Parathyroid adenoma (tissue), 2 donors: ENCODE data around the gene NF1.
A peak's percentile ranks its signal among the peaks of the same experiment; 100 is the strongest.

Source experiments
- H2AFZ ChIP-seq: fragments of 300-600 bp; sonication (generic); one replicate; pipeline ENCODE4 v1.7.0; 2017; ENCODE audit warnings: antibody characterized with exemption, mild to moderate bottlenecking
- H3K27ac ChIP-seq: fragments of 300-600 bp; sonication (generic); one replicate; pipeline ENCODE4 v1.7.0; 2017
- H3K27me3 ChIP-seq: fragments of 300-600 bp; sonication (generic); one replicate; pipeline ENCODE4 v1.7.0; 2017; ENCODE audit warnings: low read length; ENCODE audit not compliant: control insufficient read depth, insufficient read depth
- H3K36me3 ChIP-seq: fragments of 300-600 bp; sonication (generic); one replicate; pipeline ENCODE4 v1.7.0; 2017; ENCODE audit warnings: low read length; ENCODE audit not compliant: control insufficient read depth, insufficient read depth
- H3K4me1 ChIP-seq: fragments of 300-600 bp; sonication (generic); one replicate; pipeline ENCODE4 v1.7.0; 2017; ENCODE audit warnings: control low read depth
- H3K4me2 ChIP-seq: fragments of 300-600 bp; sonication (generic); one replicate; pipeline ENCODE4 v1.7.0; 2017; ENCODE audit warnings: low read length
- H3K4me3 ChIP-seq: fragments of 300-600 bp; sonication (generic); one replicate; pipeline ENCODE4 v1.7.0; 2017; ENCODE audit warnings: low read depth, low read length
- H3K79me2 ChIP-seq: fragments of 300-600 bp; sonication (generic); one replicate; pipeline ENCODE4 v1.7.0; 2017; ENCODE audit warnings: control low read depth
- H3K9ac ChIP-seq: fragments of 300-600 bp; sonication (generic); one replicate; pipeline ENCODE4 v1.7.0; 2017; ENCODE audit warnings: mild to moderate bottlenecking
- H3K9me3 ChIP-seq: fragments of 300-600 bp; sonication (generic); one replicate; pipeline ENCODE4 v1.7.0; 2017; ENCODE audit warnings: low read length; ENCODE audit not compliant: control insufficient read depth
- TF ChIP-seq, protein P1 (sequence below): fragments of 300-600 bp; sonication (generic); IDR thresholded peaks from one replicate; pipeline ENCODE4 v1.7.0; 2017; ENCODE audit warnings: antibody characterized with exemption, mild to moderate bottlenecking
- donor health status: primary hyperparathyroidism.

The NF1 gene

DNA sequence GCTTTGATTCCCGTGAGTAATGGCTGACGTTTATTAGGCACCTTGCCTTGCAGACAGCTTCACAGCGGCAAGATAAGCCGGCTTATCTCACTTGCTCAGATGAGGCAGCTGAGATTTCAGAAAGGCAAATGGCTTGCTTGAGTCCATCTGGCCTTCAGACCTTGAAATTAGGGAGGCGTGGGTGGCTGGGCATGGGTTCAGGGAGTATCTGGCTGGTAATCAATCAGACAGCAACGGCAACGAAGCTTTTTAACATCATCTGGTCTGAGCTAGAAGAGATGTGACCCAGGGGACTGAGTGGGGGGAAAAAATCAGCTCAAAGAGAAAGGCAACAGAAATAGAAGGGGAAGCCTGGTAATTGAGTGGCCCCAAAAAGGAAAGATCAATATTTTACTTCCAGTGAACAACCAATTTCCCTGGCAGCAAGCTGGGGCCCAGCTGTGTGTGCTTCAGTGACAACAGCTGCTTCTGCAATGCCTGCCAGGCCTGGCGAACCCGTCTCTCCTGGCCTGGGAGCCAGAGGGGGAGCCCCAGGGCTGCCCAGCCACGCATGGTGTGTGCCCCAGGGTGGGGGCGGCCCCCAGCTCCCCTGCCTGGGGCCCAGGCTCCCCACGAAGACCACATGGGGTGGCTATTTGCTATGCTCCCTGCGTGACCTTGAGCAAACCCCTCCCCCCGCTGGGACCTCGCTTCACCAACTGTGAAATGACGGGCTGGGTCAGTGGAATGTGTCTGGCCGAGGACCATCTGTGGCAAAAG, 330.7 kb downstream of the NF1 start:
- TF ChIP-seq, protein P1, sequence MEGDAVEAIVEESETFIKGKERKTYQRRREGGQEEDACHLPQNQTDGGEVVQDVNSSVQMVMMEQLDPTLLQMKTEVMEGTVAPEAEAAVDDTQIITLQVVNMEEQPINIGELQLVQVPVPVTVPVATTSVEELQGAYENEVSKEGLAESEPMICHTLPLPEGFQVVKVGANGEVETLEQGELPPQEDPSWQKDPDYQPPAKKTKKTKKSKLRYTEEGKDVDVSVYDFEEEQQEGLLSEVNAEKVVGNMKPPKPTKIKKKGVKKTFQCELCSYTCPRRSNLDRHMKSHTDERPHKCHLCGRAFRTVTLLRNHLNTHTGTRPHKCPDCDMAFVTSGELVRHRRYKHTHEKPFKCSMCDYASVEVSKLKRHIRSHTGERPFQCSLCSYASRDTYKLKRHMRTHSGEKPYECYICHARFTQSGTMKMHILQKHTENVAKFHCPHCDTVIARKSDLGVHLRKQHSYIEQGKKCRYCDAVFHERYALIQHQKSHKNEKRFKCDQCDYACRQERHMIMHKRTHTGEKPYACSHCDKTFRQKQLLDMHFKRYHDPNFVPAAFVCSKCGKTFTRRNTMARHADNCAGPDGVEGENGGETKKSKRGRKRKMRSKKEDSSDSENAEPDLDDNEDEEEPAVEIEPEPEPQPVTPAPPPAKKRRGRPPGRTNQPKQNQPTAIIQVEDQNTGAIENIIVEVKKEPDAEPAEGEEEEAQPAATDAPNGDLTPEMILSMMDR, result no peak
- Histone ChIP-seq H3K9ac (no peak overlapping the region), H3K27ac (no peak overlapping the region)

More for the DNA sequence above, 330.7 kb downstream of the NF1 start:
- Histone ChIP-seq H3K4me1 (peaks cover 7% of the 10 kb centered on the region), H2AFZ (peak overlapping the region; percentile 21), H3K36me3 (no peaks in the 10 kb centered on the region), H3K4me3 (no peak overlapping the region), H3K27me3 (no peaks in the 10 kb centered on the region), H3K4me2 (no peak overlapping the region), H3K79me2 (peaks cover 15% of the 10 kb centered on the region), H3K9me3 (no peaks in the 10 kb centered on the region)
